HepG2 (cell line): Measurements from ENCODE around the gene PSMB8. TPM values are rescaled to one million over a fixed set of nuclear protein-coding genes. Genes with fewer than 3 reads are reported as not detected.

Experiments
- ATAC-seq: fragments of 200-7000 bp; cut with Tn5 transposase; 3 replicates; pipeline ENCODE4 v1.9.1; 2020; ENCODE audit warnings: mild to moderate bottlenecking, moderate library complexity
- BruUV-seq: library from RNA; stranded (reverse); fragments of 400-500 nt; replicated peaks from 2 replicates; lab custom pipeline; 2021; lab: Mats Ljungman, UMichigan
- CTCF ChIA-PET: fragments of 300-600 bp; formaldehyde crosslinking; extraction: SDS; loops from one replicate; lab custom pipeline; 2021; ENCODE audit warnings: low total read pairs, inconsistent platforms, low intra/inter-chr PET ratio; lab: Yijun Ruan, JAX
- POLR2A ChIA-PET: fragments of 350-600 bp; sonication (Branson Sonifier 250); formaldehyde crosslinking; loops from one replicate; lab custom pipeline; 2020; ENCODE audit warnings: antibody characterized with exemption, inconsistent platforms; lab: Yijun Ruan, JAX
- DNase-seq: peaks from one replicate; pipeline ENCODE4 v3.0.0-alpha.2; 2015; ENCODE audit warnings: low spot score
- FAIRE-seq: peaks from 3 replicates; lab custom pipeline; 2011; peaks lifted over from hg19 to GRCh38; lab: Jason Lieb, UNC
- H2AFZ ChIP-seq: one replicate; pipeline ENCODE4 v1.6.1; 2011; ENCODE audit warnings: low read length, inconsistent platforms
- H3K27ac ChIP-seq: fragments of 300-600 bp; 3 replicates; pipeline ENCODE4 v1.8.0; 2011; ENCODE audit warnings: mixed run types, mild to moderate bottlenecking, mixed read lengths, low read length, inconsistent platforms; ENCODE audit not compliant: insufficient read depth; ENCODE audit errors: extremely low read length
- H3K27me3 ChIP-seq, 2 experiments: fragments of 200-600 bp in 1 of 2; 2 replicates in 1 of 2; 3 replicates in 1 of 2; pipeline versions ENCODE4 v1.6.0 to v1.8.0; 2011; ENCODE audit warnings: low read length in 2 of 2, mild to moderate bottlenecking in 2 of 2, moderate library complexity in 2 of 2, inconsistent platforms in 1 of 2; ENCODE audit not compliant: insufficient read depth in 2 of 2, control insufficient read depth in 1 of 2
- H3K36me3 ChIP-seq, 2 experiments: fragments of 200-600 bp in 1 of 2; replicated peaks in 1 of 2; 2 replicates in 1 of 2; 3 replicates in 1 of 2; pipeline versions ENCODE4 v1.5.1 to v1.8.0; 2011; ENCODE audit warnings: low read length in 2 of 2, inconsistent platforms in 1 of 2; ENCODE audit not compliant: insufficient read depth in 2 of 2, control insufficient read depth in 1 of 2
- H3K4me1 ChIP-seq: 2 replicates; pipeline ENCODE4 v1.5.1; 2012; ENCODE audit warnings: low read length, inconsistent platforms; ENCODE audit not compliant: insufficient read depth
- H3K4me2 ChIP-seq: 2 replicates; pipeline ENCODE4 v1.6.0; 2011; ENCODE audit warnings: low read depth, low read length, inconsistent platforms
- H3K4me3 ChIP-seq, 3 experiments: fragments of 200-600 bp in 1 of 3; sonication (generic), shearing (Covaris generic) in 1 of 3; replicated peaks in 1 of 3; 2 replicates each; pipeline ENCODE4 v1.5.1; 2011 to 2016; ENCODE audit warnings: low read length in 3 of 3, inconsistent platforms in 2 of 3, low read depth in 2 of 3, mild to moderate bottlenecking in 2 of 3, control low read depth in 1 of 3, mixed read lengths in 1 of 3; ENCODE audit not compliant: insufficient read depth in 1 of 3
- H3K79me2 ChIP-seq: one replicate; pipeline ENCODE4 v1.6.1; 2011; ENCODE audit warnings: low read length, inconsistent platforms; ENCODE audit not compliant: insufficient read depth
- H3K9ac ChIP-seq: 2 replicates; pipeline ENCODE4 v1.6.0; 2011; ENCODE audit warnings: mild to moderate bottlenecking, low read depth, low read length, inconsistent platforms; ENCODE audit not compliant: insufficient read depth
- H3K9me3 ChIP-seq: 2 replicates; pipeline ENCODE4 v1.5.1; 2012; ENCODE audit warnings: mild to moderate bottlenecking, low read length
- H4K20me1 ChIP-seq: 2 replicates; pipeline ENCODE4 v1.6.0; 2011; ENCODE audit warnings: inconsistent platforms, mild to moderate bottlenecking, low read length, moderate library complexity; ENCODE audit not compliant: insufficient read depth
- BRF2 ChIP-seq: sonication (generic); formaldehyde crosslinking; IDR thresholded peaks from 2 replicates; pipeline ENCODE4 v1.8.1; 2022; ENCODE audit warnings: mild to moderate bottlenecking, missing genetic modification reagents
- CENPBD1 ChIP-seq: sonication (generic); formaldehyde crosslinking; IDR thresholded peaks from 2 replicates; pipeline ENCODE4 v1.8.0; 2022; ENCODE audit warnings: missing genetic modification reagents, low read depth, mild to moderate bottlenecking, borderline replicate concordance
- DR1 ChIP-seq: sonication (generic); formaldehyde crosslinking; IDR thresholded peaks from 2 replicates; pipeline ENCODE4 v1.8.0; 2021; ENCODE audit warnings: mild to moderate bottlenecking, missing genetic modification reagents, inconsistent platforms
- EHMT2 ChIP-seq: fragments of 200-600 bp; sonication (generic); IDR thresholded peaks from 2 replicates; pipeline ENCODE4 v1.7.0; 2017; ENCODE audit warnings: antibody characterized with exemption, low read depth, low read length, borderline replicate concordance
- JUN ChIP-seq: sonication (generic); formaldehyde crosslinking; IDR thresholded peaks from 2 replicates; pipeline ENCODE4 v1.4.0; 2020; ENCODE audit warnings: mild to moderate bottlenecking, missing genetic modification reagents
- POGZ ChIP-seq: sonication (generic); formaldehyde crosslinking; IDR thresholded peaks from 2 replicates; pipeline ENCODE4 v1.4.0; 2020; ENCODE audit warnings: mild to moderate bottlenecking, missing genetic modification reagents
- RFX5 ChIP-seq: IDR thresholded peaks from 2 replicates; pipeline ENCODE4 v1.6.1; 2011; ENCODE audit warnings: low read depth, low read length, improper control_type of control experiment
- RFXANK ChIP-seq: IDR thresholded peaks from 2 replicates; pipeline ENCODE4 v1.6.1; 2016
- RFXAP ChIP-seq: sonication (generic); formaldehyde crosslinking; IDR thresholded peaks from 2 replicates; pipeline ENCODE4 v1.4.0; 2020; ENCODE audit warnings: missing genetic modification reagents, borderline replicate concordance
- SMAD9 ChIP-seq: sonication (generic); formaldehyde crosslinking; IDR thresholded peaks from 2 replicates; pipeline ENCODE4 v1.5.1; 2020; ENCODE audit warnings: mild to moderate bottlenecking, missing genetic modification reagents
- ZBTB1 ChIP-seq: sonication (generic); formaldehyde crosslinking; IDR thresholded peaks from 2 replicates; pipeline ENCODE4 v1.4.0; 2020; ENCODE audit warnings: missing genetic modification reagents, borderline replicate concordance
- ZBTB34 ChIP-seq: sonication (generic); formaldehyde crosslinking; IDR thresholded peaks from 2 replicates; pipeline ENCODE4 v1.8.0; 2022; ENCODE audit warnings: mild to moderate bottlenecking, missing genetic modification reagents
- ZMAT3 ChIP-seq: sonication (generic); formaldehyde crosslinking; conservative IDR thresholded peaks from 2 replicates; pipeline ENCODE4 v1.7.0; 2021; ENCODE audit warnings: missing genetic modification reagents
- ZNF10 ChIP-seq: sonication (generic); formaldehyde crosslinking; IDR thresholded peaks from 2 replicates; pipeline ENCODE4 v1.4.0; 2020; ENCODE audit warnings: mild to moderate bottlenecking, low read depth, missing genetic modification reagents, borderline replicate concordance
- ZNF512B ChIP-seq: sonication (generic); formaldehyde crosslinking; IDR thresholded peaks from 2 replicates; pipeline ENCODE4 v1.5.1; 2020; ENCODE audit warnings: missing genetic modification reagents, mild to moderate bottlenecking, borderline replicate concordance
- ZNF720 ChIP-seq: sonication (generic); formaldehyde crosslinking; IDR thresholded peaks from 2 replicates; pipeline ENCODE4 v1.4.0; 2020; ENCODE audit warnings: missing genetic modification reagents
- ZNF737 ChIP-seq: sonication (generic); formaldehyde crosslinking; IDR thresholded peaks from 2 replicates; pipeline ENCODE4 v1.5.0; 2020; ENCODE audit warnings: missing genetic modification reagents, mild to moderate bottlenecking, borderline replicate concordance
- ZNF766 ChIP-seq: sonication (generic); formaldehyde crosslinking; IDR thresholded peaks from 2 replicates; pipeline ENCODE4 v1.5.0; 2020; ENCODE audit warnings: missing genetic modification reagents, borderline replicate concordance
- ZNF782 ChIP-seq: sonication (generic); formaldehyde crosslinking; IDR thresholded peaks from 2 replicates; pipeline ENCODE4 v1.4.0; 2020; ENCODE audit warnings: missing genetic modification reagents, mild to moderate bottlenecking, borderline replicate concordance
- ZNF878 ChIP-seq: sonication (generic); formaldehyde crosslinking; IDR thresholded peaks from 2 replicates; pipeline ENCODE4 v1.8.1; 2023; ENCODE audit warnings: mild to moderate bottlenecking, missing genetic modification reagents, moderate library complexity
- ZSCAN22 ChIP-seq: sonication (generic); formaldehyde crosslinking; IDR thresholded peaks from 2 replicates; pipeline ENCODE4 v1.4.0; 2020; ENCODE audit warnings: mild to moderate bottlenecking, missing genetic modification reagents
- WGBS: methylation state at CpG from one replicate; pipeline ENCODE4 v1.1.6; 2017; ENCODE audit warnings: low lambda C conversion rate; 5-methylcytosine and 5-hydroxymethylcytosine counted together
- in situ Hi-C: cut with HindIII; loops from 2 replicates; pipeline ENCODE4 v1.10.0; 2017; ENCODE audit warnings: low pct_unique_long_range_greater_than_20kb; ENCODE audit not compliant: extremely low pct_ligation_motif_present
- intact Hi-C: fragments of 100-400 bp; cut with micrococcal nuclease; formaldehyde crosslinking; loops from one replicate; pipeline ENCODE4 v1.10.0; 2022; ENCODE audit not compliant: unreplicated experiment
- polyA plus RNA-seq, 8 experiments: library from polyadenylated mRNA; depleted of rRNA in 3 of 8; stranded (reverse) in 7 of 8; unstranded in 1 of 8; fragments of >200 nt; fragmentation: Illumina TruSeq in 4 of 8; extraction: Trizol in 4 of 8; gene quantifications; 2 replicates each; pipeline versions ENCODE4 v1.2.1 to v1.2.3, GENCODE V29; 2011 to 2016; ENCODE audit warnings: low read depth in 4 of 8, missing spikeins in 1 of 8, mixed read lengths in 1 of 8; ENCODE audit not compliant: insufficient read depth in 1 of 8
- total RNA-seq, 5 experiments: library from RNA; depleted of rRNA; stranded (reverse); fragments of >200 nt; fragmentation: Illumina TruSeq; extraction: Trizol; gene quantifications; 2 replicates each; pipeline ENCODE4 v1.2.3, GENCODE V29; 2016; ENCODE audit warnings: low read depth in 1 of 5

PSMB8 gene
- total and polyA plus RNA-seq, 2 of the 13 experiments (the other 11 are each of a cell fraction or from before 2014, with no cell fraction given) = 30.7 to 64.7 TPM

GRCh38 chr6:32816746-32817204, 27.1 kb downstream of the PSMB8 start, which contains the start of gene HLA-DOB:
Gene HLA-DOB (minus strand): TSS chr6:32817002. CDS start chr6:32816951, 51 bp downstream.
- Histone ChIP-seq H3K4me3 (no peak within 1 kb of the TSS), H2AFZ (no peak within 1 kb of the TSS), H3K79me2 (no peaks in the 10 kb centered on the region), H3K9me3 (no peaks in the 10 kb centered on the region), H3K36me3 (no peaks in the 10 kb centered on the region), H3K4me1 (no peaks in the 10 kb centered on the region), H3K9ac (no peak within 1 kb of the TSS), H4K20me1 (no peaks in the 10 kb centered on the region), H3K4me2 (no peak within 1 kb of the TSS), H3K27me3 (peaks cover 0 to 24% of the 10 kb centered on the region in 2 experiments; a peak in 2 of 5 replicates), H3K27ac (no peak within 1 kb of the TSS)
- no peak for FAIRE-seq
- WGBS = 6% methylated on average over 3 of the region's 3 CpGs
- ATAC-seq = no peak; the same call in 2 of the 3 replicates
- ChIA-PET POLR2A (no interaction called here), CTCF (no interaction called here)
- no TSS peak for BruUV-seq
- no peak for DNase-seq
- intact Hi-C loops = no loop called here
- in situ Hi-C loops = no loop called here
- no peak for TF ChIP-seq ZNF878
- TF ChIP-seq ZMAT3 (CRISPR knock-in tag) = no peak
- no peak for TF ChIP-seq JUN (CRISPR knock-in tag)
- TF ChIP-seq EHMT2 = no peak
- no peak for TF ChIP-seq POGZ (CRISPR knock-in tag)
- TF ChIP-seq ZNF720 = no peak
- TF ChIP-seq ZBTB34 = no peak
- TF ChIP-seq RFX5 = peak; percentile 99
- TF ChIP-seq CENPBD1 = no peak
- TF ChIP-seq DR1 (CRISPR knock-in tag) = no peak
- TF ChIP-seq SMAD9 (CRISPR knock-in tag) = no peak
- no peak for TF ChIP-seq BRF2 (CRISPR knock-in tag)
- no peak for TF ChIP-seq ZNF737 (CRISPR knock-in tag)
- TF ChIP-seq ZSCAN22 (CRISPR knock-in tag) = no peak
- no peak for TF ChIP-seq ZBTB1 (CRISPR knock-in tag)
- TF ChIP-seq RFXANK (CRISPR knock-in tag) = peak; percentile 98
- peak; percentile 94 for TF ChIP-seq RFXAP (CRISPR knock-in tag)
- TF ChIP-seq ZNF10 (CRISPR knock-in tag) = no peak
- TF ChIP-seq ZNF782 (CRISPR knock-in tag) = no peak
- TF ChIP-seq ZNF512B = no peak
- TF ChIP-seq ZNF766 (CRISPR knock-in tag) = no peak
